Measurements from ENCODE around the gene KPNB1. TPM values are rescaled to one million over a fixed set of nuclear protein-coding genes. Genes with fewer than 3 reads are reported as not detected.
A peak's percentile ranks its signal among the peaks of the same experiment; 100 is the strongest.

Gene KPNB1
- total RNA-seq, 3 donors from 2014 or later: 162 to 269 (median 217) TPM

- peak in 1 of 3 donors; percentile 19 for DNase-seq
- Histone ChIP-seq H3K4me3 (no peak overlapping the region), H3K4me1 (ENCODE audit: low read depth) (peaks cover 3% of the 10 kb centered on the region), H3K9me3 (no peaks in the 10 kb centered on the region), H3K36me3 (ENCODE audit: low read depth) (no peaks in the 10 kb centered on the region)
- no peak for ATAC-seq
- no peak for TF ChIP-seq CTCF (IDR thresholded peaks at IDR 0.05)
- intact Hi-C loops (cut with DNase I, micrococcal nuclease): no loop called here
Measured at GRCh38 chr17:47711366-47712099, 61.8 kb downstream of the KPNB1 start.

GRCh38 chr17:47712330-47713023, 62.8 kb downstream of the KPNB1 start:
- intact Hi-C loops (cut with DNase I, micrococcal nuclease): no loop called here
- no peak overlapping the region for H3K4me3 ChIP-seq
- ATAC-seq (no peak), DNase-seq (no peak)
- H3K4me1 ChIP-seq (ENCODE audit: low read depth): peaks cover 3% of the 10 kb centered on the region
- H3K9me3 ChIP-seq: no peaks in the 10 kb centered on the region
- TF ChIP-seq CTCF (IDR thresholded peaks at IDR 0.05): no peak
- H3K36me3 ChIP-seq (ENCODE audit: low read depth): no peaks in the 10 kb centered on the region

- no peaks in the 10 kb centered on the region for H3K36me3 ChIP-seq (ENCODE audit: low read depth)
- peaks cover 1% of the 10 kb centered on the region for H3K4me1 ChIP-seq (ENCODE audit: low read depth)
- TF ChIP-seq CTCF (IDR thresholded peaks at IDR 0.05): no peak
- ATAC-seq (peak; percentile 24), DNase-seq (peak in 1 of 3 donors; percentile 21)
- intact Hi-C loops (cut with DNase I, micrococcal nuclease): no loop called here
- no peak overlapping the region for H3K4me3 ChIP-seq
- no peaks in the 10 kb centered on the region for H3K9me3 ChIP-seq
Measured at GRCh38 chr17:47713980-47714700, 64.4 kb downstream of the KPNB1 start.

DNA sequence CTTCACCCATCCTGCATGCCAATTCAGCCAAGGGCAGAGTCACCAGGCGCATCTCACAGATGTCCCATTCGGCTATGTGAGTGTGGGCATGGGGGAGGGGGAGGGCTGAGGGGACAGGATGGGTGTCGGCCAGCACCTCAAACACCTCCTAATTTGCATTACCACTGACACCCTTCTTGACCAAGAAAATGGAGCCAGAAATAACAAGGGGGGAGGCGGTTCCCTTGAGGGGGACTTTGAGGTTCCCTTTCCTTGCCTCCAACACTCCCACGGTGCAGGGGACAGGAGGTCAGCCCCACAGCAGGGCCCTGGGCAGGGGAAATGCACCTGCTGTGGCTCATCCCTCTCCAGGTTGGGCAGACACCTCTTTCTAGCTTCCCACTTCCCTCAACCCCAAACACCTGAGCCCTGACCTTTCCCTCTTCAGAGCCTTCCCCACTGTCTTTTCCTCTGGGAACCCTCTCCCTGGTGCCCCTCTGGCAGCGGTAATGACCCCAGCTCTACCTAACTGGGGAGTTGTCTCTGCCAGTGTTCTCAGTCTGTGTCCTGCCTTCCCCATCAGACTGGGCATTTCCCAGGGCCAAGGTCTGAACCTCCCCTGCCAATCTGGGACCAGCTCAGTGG, 65.2 kb downstream of the KPNB1 start:
- no peaks in the 10 kb centered on the region for H3K4me1 ChIP-seq (ENCODE audit: low read depth)
- TF ChIP-seq CTCF (IDR thresholded peaks at IDR 0.05): no peak
- no peaks in the 10 kb centered on the region for H3K36me3 ChIP-seq (ENCODE audit: low read depth)
- intact Hi-C loops (cut with DNase I, micrococcal nuclease): no loop called here
- DNase-seq (no peak), ATAC-seq (peak; percentile 29)
- H3K9me3 ChIP-seq: no peaks in the 10 kb centered on the region
- no peak overlapping the region for H3K4me3 ChIP-seq

DNA sequence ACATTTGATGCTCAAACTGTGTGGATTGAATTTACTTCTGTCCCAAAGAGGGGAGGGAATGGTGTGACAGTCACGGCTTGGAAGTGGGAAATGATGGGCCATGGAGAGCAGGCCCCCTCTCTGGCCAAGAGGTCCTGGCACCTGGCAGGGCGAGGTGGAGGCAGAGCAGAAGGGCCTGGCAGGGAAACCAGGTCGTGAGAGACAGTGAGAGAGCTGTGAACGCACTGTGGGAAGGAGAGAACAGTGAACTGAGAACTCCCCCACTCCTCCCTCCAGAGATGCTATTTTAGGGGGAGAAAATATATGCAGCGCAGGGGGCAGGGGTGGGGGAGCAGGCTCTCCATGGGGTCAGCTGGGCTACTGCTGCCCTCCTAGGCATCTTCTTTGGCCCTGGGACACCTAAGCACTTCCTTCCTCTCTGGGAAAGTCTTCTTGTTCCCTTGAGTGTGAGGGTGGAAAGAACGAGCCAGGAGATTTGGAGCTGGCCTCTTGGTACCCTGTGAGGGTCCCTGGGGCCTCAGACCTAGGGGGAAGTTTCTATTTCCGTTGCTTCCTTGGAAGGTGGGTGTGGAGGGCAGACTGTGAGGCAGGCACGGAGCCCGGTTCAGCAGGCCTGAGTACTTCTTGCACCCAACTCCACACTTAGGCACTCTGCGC, 66.1 kb downstream of the KPNB1 start:
- intact Hi-C loops (cut with DNase I, micrococcal nuclease): no loop called here
- no peak for TF ChIP-seq CTCF (IDR thresholded peaks at IDR 0.05)
- no peak for ATAC-seq

More for the DNA sequence above, 66.1 kb downstream of the KPNB1 start:
- Histone ChIP-seq H3K36me3 (ENCODE audit: low read depth) (no peaks in the 10 kb centered on the region), H3K4me3 (no peak overlapping the region), H3K9me3 (no peaks in the 10 kb centered on the region), H3K4me1 (ENCODE audit: low read depth) (no peaks in the 10 kb centered on the region)
- DNase-seq: no peak

All from mucosa of descending colon (tissue), 3 donors.